GM23338 (cell line): ENCODE results near the gene SLC37A1. TPM values are rescaled to one million over a fixed set of nuclear protein-coding genes. Genes with fewer than 3 reads are reported as not detected.

Experiments used
- ATAC-seq: fragments of 200-7000 bp; cut with Tn5 transposase; 3 replicates; pipeline ENCODE4 v1.9.1; 2020
- DNase-seq: peaks from one replicate; pipeline ENCODE4 v3.0.0-alpha.2; 2015; ENCODE audit warnings: low spot score
- H2AFZ ChIP-seq: fragments of 200-600 bp; sonication (generic); 2 replicates; pipeline ENCODE4 v1.8.0; 2016; ENCODE audit warnings: antibody characterized with exemption, mild to moderate bottlenecking, moderate library complexity
- H3F3A ChIP-seq: fragments of 200-600 bp; sonication (generic); replicated peaks from 2 replicates; pipeline ENCODE4 v1.8.0; 2017; ENCODE audit warnings: antibody characterized with exemption, mixed run types, low read depth
- H3K27ac ChIP-seq: fragments of 200-600 bp; sonication (generic); 2 replicates; pipeline ENCODE4 v1.6.1; 2016; ENCODE audit warnings: low read depth
- H3K27me3 ChIP-seq: fragments of 200-600 bp; sonication (generic); 2 replicates; pipeline ENCODE4 v1.8.0; 2016; ENCODE audit warnings: mild to moderate bottlenecking, mixed run types, moderate library complexity; ENCODE audit not compliant: insufficient read depth
- H3K36me3 ChIP-seq: fragments of 200-600 bp; sonication (generic); 2 replicates; pipeline ENCODE4 v1.8.0; 2016; ENCODE audit warnings: mild to moderate bottlenecking; ENCODE audit not compliant: insufficient read depth
- H3K4me1 ChIP-seq: fragments of 200-600 bp; sonication (generic); 2 replicates; pipeline ENCODE4 v1.8.0; 2016; ENCODE audit warnings: mild to moderate bottlenecking, moderate library complexity; ENCODE audit not compliant: insufficient read depth
- H3K4me2 ChIP-seq: fragments of 200-600 bp; sonication (generic); 2 replicates; pipeline ENCODE4 v1.7.1; 2017; ENCODE audit warnings: mixed run types
- H3K4me3 ChIP-seq: fragments of 200-600 bp; sonication (generic); 2 replicates; pipeline ENCODE4 v1.6.1; 2016; ENCODE audit warnings: mixed run types
- H3K79me2 ChIP-seq: fragments of 200-600 bp; sonication (generic); replicated peaks from 2 replicates; pipeline ENCODE4 v1.8.0; 2017; ENCODE audit warnings: mild to moderate bottlenecking; ENCODE audit not compliant: insufficient read depth
- H3K9me2 ChIP-seq: fragments of 200-600 bp; sonication (generic); 2 replicates; pipeline ENCODE4 v1.8.0; 2017; ENCODE audit not compliant: insufficient read depth
- H4K20me1 ChIP-seq: fragments of 200-600 bp; sonication (generic); replicated peaks from 2 replicates; pipeline ENCODE4 v1.8.0; 2017; ENCODE audit warnings: mild to moderate bottlenecking; ENCODE audit not compliant: insufficient read depth
- H3K27ac Mint-ChIP-seq: 2 replicates; pipeline ENCODE4 v1.8.0; 2020; ENCODE audit warnings: inconsistent platforms, mild to moderate bottlenecking, moderate library complexity, mixed read lengths
- H3K27me3 Mint-ChIP-seq: 3 replicates; pipeline ENCODE4 v1.8.0; 2022; ENCODE audit warnings: low read depth, mild to moderate bottlenecking, moderate library complexity, mixed read lengths, inconsistent platforms; ENCODE audit not compliant: insufficient read depth, poor library complexity
- H3K36me3 Mint-ChIP-seq: 3 replicates; pipeline ENCODE4 v1.8.0; 2021; ENCODE audit warnings: low read depth, mild to moderate bottlenecking, inconsistent platforms, moderate library complexity, mixed read lengths
- H3K4me1 Mint-ChIP-seq: 3 replicates; pipeline ENCODE4 v1.8.0; 2020; ENCODE audit warnings: mild to moderate bottlenecking, inconsistent platforms, mixed read lengths
- H3K4me3 Mint-ChIP-seq: 3 replicates; pipeline ENCODE4 v1.8.0; 2021; ENCODE audit warnings: moderate library complexity, mild to moderate bottlenecking, inconsistent platforms, mixed read lengths
- H3K9me3 Mint-ChIP-seq: 3 replicates; pipeline ENCODE4 v1.8.0; 2020; ENCODE audit warnings: moderate library complexity, mild to moderate bottlenecking, inconsistent platforms, mixed read lengths
- CTCF ChIP-seq, 2 experiments: fragments of 200-600 bp in 1 of 2; sonication (generic) in 1 of 2; conservative IDR thresholded peaks; 2 replicates each; pipeline versions ENCODE4 v1.5.1 to v1.6.1; 2016 to 2017; ENCODE audit warnings: antibody characterized with exemption in 2 of 2, low read depth in 2 of 2, mild to moderate bottlenecking in 2 of 2, moderate library complexity in 1 of 2
- EZH2 ChIP-seq: fragments of 200-600 bp; sonication (generic); IDR thresholded peaks from one replicate; pipeline ENCODE4 v1.8.0; 2017; ENCODE audit warnings: antibody characterized with exemption, mild to moderate bottlenecking, low read depth; ENCODE audit not compliant: unreplicated experiment
- POLR2AphosphoS5 ChIP-seq: IDR thresholded peaks from 2 replicates; pipeline ENCODE4 v1.6.1; 2016; ENCODE audit warnings: antibody characterized with exemption, low read depth
- ZNF331 ChIP-seq: fragments of 250-450 bp; sonication (Bioruptor Pico); IDR thresholded peaks from 2 replicates; pipeline ENCODE4 v1.5.0; 2020; ENCODE audit warnings: low read depth, mild to moderate bottlenecking, moderate library complexity
- polyA plus RNA-seq: library from polyadenylated mRNA; unstranded; fragments of >200 nt; fragmentation: Nextera tagmentation; extraction: Ambion mirVana; gene quantifications from 2 replicates; pipeline ENCODE4 v1.2.1, GENCODE V29; 2016
- total RNA-seq: library from RNA; depleted of rRNA; stranded (reverse); fragments of >200 nt; shearing (Covaris generic); gene quantifications from 2 replicates; pipeline ENCODE4 v1.2.3, GENCODE V29; 2014
- TF ChIP-seq, protein P1 (sequence below): fragments of 250-450 bp; sonication (Bioruptor Pico); IDR thresholded peaks from 2 replicates; pipeline ENCODE4 v1.5.0; 2020; ENCODE audit warnings: mild to moderate bottlenecking, moderate library complexity

The SLC37A1 gene
- total and polyA plus RNA-seq, 2 experiments from 2014 or later, result 14.0 to 30.3 TPM

GRCh38 chr21:42463861-42464515 lies 49.7 kb upstream of the SLC37A1 start (continued):
- TF ChIP-seq, protein P1, sequence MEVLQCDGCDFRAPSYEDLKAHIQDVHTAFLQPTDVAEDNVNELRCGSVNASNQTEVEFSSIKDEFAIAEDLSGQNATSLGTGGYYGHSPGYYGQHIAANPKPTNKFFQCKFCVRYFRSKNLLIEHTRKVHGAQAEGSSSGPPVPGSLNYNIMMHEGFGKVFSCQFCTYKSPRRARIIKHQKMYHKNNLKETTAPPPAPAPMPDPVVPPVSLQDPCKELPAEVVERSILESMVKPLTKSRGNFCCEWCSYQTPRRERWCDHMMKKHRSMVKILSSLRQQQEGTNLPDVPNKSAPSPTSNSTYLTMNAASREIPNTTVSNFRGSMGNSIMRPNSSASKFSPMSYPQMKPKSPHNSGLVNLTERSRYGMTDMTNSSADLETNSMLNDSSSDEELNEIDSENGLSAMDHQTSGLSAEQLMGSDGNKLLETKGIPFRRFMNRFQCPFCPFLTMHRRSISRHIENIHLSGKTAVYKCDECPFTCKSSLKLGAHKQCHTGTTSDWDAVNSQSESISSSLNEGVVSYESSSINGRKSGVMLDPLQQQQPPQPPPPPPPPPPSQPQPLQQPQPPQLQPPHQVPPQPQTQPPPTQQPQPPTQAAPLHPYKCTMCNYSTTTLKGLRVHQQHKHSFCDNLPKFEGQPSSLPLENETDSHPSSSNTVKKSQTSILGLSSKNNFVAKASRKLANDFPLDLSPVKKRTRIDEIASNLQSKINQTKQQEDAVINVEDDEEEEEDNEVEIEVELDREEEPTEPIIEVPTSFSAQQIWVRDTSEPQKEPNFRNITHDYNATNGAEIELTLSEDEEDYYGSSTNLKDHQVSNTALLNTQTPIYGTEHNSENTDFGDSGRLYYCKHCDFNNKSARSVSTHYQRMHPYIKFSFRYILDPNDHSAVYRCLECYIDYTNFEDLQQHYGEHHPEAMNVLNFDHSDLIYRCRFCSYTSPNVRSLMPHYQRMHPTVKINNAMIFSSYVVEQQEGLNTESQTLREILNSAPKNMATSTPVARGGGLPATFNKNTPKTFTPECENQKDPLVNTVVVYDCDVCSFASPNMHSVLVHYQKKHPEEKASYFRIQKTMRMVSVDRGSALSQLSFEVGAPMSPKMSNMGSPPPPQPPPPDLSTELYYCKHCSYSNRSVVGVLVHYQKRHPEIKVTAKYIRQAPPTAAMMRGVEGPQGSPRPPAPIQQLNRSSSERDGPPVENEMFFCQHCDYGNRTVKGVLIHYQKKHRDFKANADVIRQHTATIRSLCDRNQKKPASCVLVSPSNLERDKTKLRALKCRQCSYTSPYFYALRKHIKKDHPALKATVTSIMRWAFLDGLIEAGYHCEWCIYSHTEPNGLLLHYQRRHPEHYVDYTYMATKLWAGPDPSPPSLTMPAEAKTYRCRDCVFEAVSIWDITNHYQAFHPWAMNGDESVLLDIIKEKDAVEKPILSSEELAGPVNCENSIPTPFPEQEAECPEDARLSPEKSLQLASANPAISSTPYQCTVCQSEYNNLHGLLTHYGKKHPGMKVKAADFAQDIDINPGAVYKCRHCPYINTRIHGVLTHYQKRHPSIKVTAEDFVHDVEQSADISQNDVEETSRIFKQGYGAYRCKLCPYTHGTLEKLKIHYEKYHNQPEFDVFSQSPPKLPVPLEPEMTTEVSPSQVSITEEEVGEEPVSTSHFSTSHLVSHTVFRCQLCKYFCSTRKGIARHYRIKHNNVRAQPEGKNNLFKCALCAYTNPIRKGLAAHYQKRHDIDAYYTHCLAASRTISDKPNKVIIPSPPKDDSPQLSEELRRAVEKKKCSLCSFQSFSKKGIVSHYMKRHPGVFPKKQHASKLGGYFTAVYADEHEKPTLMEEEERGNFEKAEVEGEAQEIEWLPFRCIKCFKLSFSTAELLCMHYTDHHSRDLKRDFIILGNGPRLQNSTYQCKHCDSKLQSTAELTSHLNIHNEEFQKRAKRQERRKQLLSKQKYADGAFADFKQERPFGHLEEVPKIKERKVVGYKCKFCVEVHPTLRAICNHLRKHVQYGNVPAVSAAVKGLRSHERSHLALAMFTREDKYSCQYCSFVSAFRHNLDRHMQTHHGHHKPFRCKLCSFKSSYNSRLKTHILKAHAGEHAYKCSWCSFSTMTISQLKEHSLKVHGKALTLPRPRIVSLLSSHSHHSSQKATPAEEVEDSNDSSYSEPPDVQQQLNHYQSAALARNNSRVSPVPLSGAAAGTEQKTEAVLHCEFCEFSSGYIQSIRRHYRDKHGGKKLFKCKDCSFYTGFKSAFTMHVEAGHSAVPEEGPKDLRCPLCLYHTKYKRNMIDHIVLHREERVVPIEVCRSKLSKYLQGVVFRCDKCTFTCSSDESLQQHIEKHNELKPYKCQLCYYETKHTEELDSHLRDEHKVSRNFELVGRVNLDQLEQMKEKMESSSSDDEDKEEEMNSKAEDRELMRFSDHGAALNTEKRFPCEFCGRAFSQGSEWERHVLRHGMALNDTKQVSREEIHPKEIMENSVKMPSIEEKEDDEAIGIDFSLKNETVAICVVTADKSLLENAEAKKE (CRISPR knock-in tag), result no peak

DNA sequence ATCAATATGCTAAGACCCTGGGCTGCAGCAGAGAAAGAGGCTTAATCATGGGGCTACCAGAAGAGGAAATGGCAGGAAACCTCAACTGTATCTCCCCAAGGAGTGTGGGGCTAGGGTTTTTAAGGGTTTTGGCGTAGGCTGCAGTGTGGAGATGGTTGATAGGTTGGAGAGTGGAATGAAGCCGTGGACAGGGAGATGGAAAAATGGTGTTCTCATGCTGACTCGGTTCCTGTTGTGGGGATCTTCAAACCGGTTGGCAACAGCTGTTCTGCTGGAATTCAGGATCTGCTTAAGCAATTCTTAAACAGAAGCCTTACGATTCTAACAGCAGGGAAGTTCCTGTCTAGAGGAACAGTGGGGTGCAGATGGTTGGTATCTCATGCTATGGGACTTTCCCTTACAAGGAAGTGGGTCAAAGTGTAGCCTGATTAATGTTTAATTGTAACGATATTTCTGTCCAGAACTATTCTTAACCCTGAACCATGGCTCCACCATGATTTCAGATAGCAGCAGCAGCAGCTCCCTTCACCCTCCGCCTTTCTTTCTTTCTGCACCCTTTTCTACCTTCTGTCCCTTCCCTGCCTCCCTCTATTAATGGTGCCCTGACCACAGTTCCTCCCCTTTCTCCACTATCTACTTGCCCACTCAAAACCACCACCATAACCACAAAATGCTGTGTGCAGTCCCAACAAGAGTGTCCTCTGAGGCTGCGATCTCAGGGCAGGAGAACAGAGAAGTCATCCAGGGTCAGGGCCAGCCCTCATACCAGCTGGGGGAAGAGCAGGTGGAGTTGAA lies 48.4 kb upstream of the SLC37A1 start:
- Histone ChIP-seq H2AFZ (peak overlapping the region; percentile 48), H3K4me2 (no peak overlapping the region), H3K9me2 (peaks cover 5% of the 10 kb centered on the region; the same call in 1 of the 2 replicates), H3K27ac (no peak overlapping the region), H3K36me3 (no peaks in the 10 kb centered on the region), H3K4me3 (no peak overlapping the region), H3K27me3 (no peaks in the 10 kb centered on the region), H3K79me2 (no peaks in the 10 kb centered on the region), H3K4me1 (peaks cover 25% of the 10 kb centered on the region), H4K20me1 (no peaks in the 10 kb centered on the region), H3F3A (no peaks in the 10 kb centered on the region)
- no peak for ATAC-seq
- Mint-ChIP-seq H3K4me3 (no peak overlapping the region), H3K9me3 (peaks cover 6% of the 10 kb centered on the region; the same call in 2 of the 3 replicates), H3K36me3 (peaks cover 2% of the 10 kb centered on the region; the same call in 1 of the 3 replicates), H3K4me1 (peaks cover 54% of the 10 kb centered on the region), H3K27me3 (peaks cover 11% of the 10 kb centered on the region), H3K27ac (no peak overlapping the region; the same call in 1 of the 2 replicates)
- DNase-seq, result no peak
- TF ChIP-seq CTCF (conservative IDR thresholded peaks at IDR 0.05; ENCODE audit: low read depth in 2 of 2), result no peak
- no peak for TF ChIP-seq EZH2
- TF ChIP-seq POLR2AphosphoS5, result no peak
- TF ChIP-seq, protein P1 (CRISPR knock-in tag), result no peak
- no peak for TF ChIP-seq ZNF331
